Eye (tissue), 1 donor: ENCODE measurements around the gene RPL29.
A peak's percentile ranks its signal among the peaks of the same experiment; 100 is the strongest.

Experiments used
- DNase-seq: peaks from one replicate; pipeline ENCODE4 v3.0.0-alpha.2; 2015

Gene RPL29

GRCh38 chr3:51980253-51980652 is 15.4 kb downstream of the RPL29 start:
- no peak for DNase-seq

GRCh38 chr3:51978143-51978502 is 17.6 kb downstream of the RPL29 start:
- no peak for DNase-seq

- no peak for DNase-seq
Observed at GRCh38 chr3:51977446-51978142, 18.1 kb downstream of the RPL29 start.

- peak; percentile 91 for DNase-seq
Observed at GRCh38 chr3:51975852-51976549, 19.7 kb downstream of the RPL29 start.

GRCh38 chr3:51974963-51975851 is 20.5 kb downstream of the RPL29 start, which contains the start of gene ABHD14A:
Gene ABHD14A (plus strand): TSS chr3:51975064. CDS start chr3:51975136, 72 bp downstream.
- peak; percentile 87 for DNase-seq

DNA sequence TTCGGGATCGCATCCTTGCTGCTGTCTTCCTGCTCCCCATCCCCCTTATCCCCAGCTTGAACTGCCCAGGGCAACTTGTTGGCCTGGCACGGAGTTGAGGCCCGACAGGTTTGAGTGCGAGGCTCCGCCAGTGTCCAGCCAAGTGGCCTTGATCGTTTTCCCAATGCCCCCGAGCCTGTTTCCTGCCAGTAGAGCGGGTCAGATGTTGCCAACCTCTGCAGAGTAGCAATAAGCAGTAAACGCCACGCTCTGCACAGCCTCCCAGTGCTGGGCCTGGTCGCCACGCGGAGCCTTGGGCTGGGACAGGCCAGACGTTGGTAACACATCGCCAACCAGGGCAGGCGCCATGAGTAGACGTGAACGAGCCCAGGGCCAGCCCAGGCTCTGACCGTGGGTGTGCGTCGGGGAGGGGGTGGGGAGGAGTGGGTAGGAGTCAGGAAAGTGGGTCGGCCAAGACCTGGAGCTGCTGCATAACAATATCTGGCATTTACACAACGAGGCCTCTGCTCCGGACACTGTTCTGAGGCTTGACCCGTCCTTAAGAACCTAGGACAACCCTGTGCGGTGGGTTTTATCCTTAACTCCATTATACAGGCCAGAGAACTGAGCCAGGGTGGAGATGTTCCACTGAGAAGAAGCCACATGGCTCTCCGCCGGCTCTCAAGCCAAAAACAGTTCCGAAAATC is 21.3 kb downstream of the RPL29 start:
- DNase-seq, result no peak

GRCh38 chr3:51971350-51971749 is 24.3 kb downstream of the RPL29 start:
- DNase-seq, result no peak

DNA sequence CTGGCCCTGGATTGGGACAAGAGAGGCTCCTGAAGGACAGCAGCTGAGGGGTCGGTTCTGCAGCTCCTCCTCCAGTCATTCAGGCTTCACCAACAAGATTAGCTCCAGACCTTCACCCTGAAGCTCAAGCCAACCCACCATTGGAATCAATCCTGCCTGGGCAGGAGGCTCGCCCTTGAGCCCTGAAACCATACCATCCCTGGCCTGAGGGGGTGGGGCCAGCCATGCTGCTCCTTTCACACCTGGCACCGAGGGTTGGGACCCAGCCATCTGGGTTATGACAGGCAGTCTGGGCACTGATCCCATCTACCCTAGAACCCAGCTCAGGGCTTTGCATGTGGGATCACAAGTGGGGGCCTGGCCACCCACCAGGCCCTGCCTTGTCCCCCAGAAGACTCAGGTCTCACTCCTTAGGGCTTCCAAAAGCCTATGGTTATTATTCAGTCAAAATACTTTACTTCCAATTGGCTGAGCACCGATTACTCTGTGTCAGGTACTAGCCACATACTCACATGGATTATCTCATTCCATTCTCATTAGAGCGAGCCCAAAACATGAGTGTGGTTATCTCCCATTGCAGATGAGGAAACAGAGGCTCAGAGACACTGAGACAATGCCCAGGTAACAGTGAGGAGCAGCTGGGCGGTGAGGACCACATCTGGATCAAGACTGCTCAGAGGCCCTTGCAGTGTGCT is 24.9 kb downstream of the RPL29 start:
- DNase-seq, result peak; percentile 37

GRCh38 chr3:51969841-51970240 is 25.9 kb downstream of the RPL29 start:
- no peak for DNase-seq

- DNase-seq, result no peak
Observed at GRCh38 chr3:51968883-51969678, 26.6 kb downstream of the RPL29 start.

DNA sequence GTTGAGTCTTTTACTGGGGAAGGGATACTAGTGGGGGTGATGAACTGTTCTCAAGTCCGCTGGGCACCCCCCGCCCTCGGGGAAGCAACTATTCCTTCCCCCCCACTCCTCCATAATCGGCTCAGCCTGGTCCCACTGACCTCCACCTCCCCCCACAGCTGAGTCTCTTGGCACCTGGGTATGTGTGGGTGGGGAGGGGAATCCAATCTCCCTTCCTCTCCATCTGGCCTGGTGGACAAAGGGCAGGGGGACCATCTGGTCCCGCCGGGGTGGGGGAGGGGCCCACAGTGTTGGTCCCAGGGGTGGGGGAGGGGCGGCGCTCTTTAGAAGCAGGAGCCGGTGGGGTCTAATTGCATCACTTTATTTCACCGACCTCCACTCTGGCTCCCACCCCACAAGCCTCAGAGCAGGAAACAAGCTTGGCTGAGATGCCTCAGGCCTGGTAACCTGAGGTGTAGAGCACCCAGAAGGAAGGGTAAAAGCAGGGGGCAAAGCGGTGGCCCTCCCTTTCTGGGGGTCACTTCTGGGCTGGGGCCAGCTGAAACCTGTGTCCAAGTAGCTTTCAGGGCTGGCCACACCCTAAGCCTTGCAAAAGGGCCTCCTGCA is 27.4 kb downstream of the RPL29 start:
- DNase-seq, result no peak

- peak; percentile 90 for DNase-seq
Observed at GRCh38 chr3:51967384-51968169, 28.1 kb downstream of the RPL29 start, which contains the start of gene PCBP4. Gene PCBP4 (minus strand): TSS chr3:51967454. CDS start chr3:51961240, 6,214 bp downstream.

DNA sequence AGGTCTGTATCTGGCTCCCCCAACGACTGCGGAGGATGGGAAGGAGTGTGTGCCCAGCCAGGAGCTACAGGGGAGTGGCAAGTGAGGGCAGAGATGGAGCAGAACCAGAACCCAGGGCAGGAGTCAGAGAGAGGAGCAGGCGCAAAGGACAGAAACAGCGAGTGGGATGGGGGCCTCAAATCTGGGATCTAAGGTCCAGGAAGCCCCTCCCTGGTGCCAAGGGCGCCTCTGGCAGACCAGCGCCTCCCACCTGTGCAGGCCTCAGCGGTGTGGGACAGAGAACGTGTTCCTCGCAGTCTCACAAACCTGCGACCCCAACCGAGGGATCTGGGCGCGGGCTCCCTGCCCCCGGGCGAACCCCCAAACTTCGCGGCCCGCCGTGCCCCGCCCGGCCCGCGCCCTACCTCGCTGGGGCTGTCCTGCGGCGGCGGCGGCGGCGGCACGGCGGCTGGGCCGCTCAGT is 28.7 kb downstream of the RPL29 start:
- DNase-seq, result peak; percentile 63

DNA sequence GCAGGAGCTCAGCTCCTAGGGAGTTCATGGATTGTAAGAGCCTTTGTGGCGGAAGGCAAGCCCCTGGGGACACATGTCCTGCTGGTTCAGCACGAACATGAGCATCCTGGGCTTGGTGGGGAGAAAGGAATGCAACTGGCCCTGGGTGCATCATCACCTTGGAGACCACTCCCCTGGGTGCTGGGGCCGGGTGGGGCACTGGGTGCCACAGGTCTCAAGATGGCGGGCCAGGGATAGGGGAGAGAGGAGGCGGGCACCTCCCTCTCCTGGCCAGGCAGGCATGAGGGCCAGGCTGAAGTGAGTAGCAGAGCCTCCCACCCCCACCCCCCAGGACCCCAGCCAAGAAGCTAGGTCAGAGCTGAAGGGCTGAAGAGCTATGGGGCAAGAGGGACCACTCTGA is 29.2 kb downstream of the RPL29 start:
- peak; percentile 52 for DNase-seq

GRCh38 chr3:51966016-51966415 is 29.7 kb downstream of the RPL29 start:
- DNase-seq, result peak; percentile 18

DNA sequence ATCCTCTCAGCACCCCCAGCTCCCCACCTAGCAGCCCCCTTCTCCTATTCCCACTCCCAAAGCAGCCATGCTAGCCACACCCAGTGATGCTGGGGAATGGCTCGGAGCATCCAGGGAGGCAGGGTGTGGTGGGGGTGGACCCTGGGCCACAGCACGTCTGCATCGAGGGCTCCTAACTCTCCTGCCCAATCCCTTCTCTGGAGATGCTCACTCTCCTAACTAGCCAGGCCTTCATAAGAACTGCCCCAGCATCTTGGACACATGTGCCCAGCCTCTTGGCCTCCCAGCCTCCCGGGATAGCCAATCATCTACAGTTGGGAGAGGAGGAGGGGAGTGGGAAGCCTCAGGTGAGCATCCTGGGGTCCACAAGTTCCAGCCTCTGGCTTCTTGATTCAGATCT is 31.2 kb downstream of the RPL29 start:
- DNase-seq, result no peak

GRCh38 chr3:51963951-51964451 is 31.7 kb downstream of the RPL29 start:
- DNase-seq, result peak; percentile 91

DNA sequence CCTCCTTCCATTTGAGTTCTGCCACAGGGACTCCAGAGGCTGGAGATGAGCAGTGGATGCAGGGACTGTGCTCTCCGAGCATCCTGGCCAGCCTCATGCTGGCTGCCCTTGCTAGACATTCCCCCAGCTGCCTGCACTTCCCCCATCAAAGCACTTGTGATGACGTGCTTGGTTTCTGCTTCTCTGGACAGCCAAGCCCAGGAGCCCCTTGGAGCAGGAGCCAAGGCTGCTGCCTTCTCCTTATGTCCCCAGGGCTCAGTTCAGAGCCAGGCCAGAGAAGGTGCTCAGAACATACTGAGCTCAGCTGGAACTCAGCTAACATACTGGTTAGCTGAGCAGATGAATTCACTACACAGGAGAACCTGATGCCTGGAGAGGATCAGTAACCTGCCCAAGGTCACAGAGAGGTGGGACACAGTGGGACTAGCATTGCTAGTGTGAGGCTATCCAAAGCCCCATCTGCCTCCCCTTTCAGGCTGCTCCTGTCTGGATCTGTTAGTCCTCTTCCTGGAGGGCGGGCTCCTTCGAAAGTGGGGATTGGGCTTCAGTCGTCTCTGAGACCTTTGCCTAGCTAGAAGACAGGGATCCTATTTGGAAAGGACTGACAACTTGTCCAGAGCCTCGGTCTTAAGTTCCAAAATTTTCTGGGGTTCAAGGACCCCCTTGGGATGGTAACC is 32.7 kb downstream of the RPL29 start:
- DNase-seq, result peak; percentile 72
